22Rv1 (cell line): Measurements from ENCODE around the gene KIFC3.
"Not testable (repeated sequence)": the region's sequence is repeated elsewhere in the genome, so short reads cannot be mapped to it uniquely, and the experiment has no call there.

Experiments
- H3K27ac ChIP-seq: fragments of 450-650 bp; 2 replicates; pipeline ENCODE4 v1.5.1; 2017
- CTCF ChIP-seq: fragments of 450-650 bp; IDR thresholded peaks from 2 replicates; pipeline ENCODE4 v1.5.1; 2017; ENCODE audit warnings: mild to moderate bottlenecking
- ZFX ChIP-seq: fragments of 450-650 bp; IDR thresholded peaks from 2 replicates; pipeline ENCODE4 v1.6.1; 2017; ENCODE audit warnings: antibody characterized with exemption, borderline replicate concordance

The KIFC3 gene

GRCh38 chr16:57842601-57843000 lies 40.3 kb upstream of the KIFC3 start:
- no peak overlapping the region for H3K27ac ChIP-seq
- TF ChIP-seq ZFX = no peak
- TF ChIP-seq CTCF = no peak

DNA sequence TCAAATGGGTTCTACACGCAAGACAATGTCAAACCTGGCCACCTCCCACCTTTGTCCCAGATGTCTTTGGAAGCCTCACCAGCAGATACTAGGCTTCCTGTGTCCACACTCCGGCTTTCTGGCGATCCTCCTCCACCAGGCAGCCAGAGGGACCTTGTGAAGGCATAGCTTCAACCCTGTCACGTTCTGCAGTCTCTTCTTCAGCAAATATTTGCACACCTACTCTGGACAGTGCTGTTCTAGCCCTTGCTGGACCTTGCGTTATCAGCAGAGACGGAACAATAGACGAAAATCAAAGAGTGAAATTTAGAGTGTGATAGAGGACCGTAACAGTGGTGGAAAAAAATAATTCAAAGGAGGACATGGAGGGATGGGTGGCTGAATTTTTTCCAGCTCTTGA lies 38.5 kb upstream of the KIFC3 start:
- H3K27ac ChIP-seq = no peak overlapping the region
- TF ChIP-seq ZFX (no peak), CTCF (no peak)

DNA sequence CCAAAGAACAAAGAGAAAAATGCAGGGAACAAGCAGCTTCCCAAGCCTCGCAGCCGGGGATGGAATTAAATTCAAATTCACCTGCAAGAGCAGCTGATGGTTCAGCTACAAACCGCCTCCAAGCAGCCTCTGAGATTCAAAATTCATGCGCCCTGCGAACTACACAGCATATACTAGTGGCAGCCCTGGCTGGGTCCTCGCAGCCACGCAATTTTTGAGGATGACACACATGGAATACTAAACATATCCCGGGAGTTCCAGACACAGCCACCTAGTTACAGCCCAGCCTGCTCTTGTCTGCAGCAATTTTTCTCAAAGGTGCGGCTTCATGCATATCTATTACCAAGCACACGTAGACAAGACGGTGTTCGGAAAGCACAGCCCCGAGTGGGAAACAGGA lies 35.9 kb upstream of the KIFC3 start:
- H3K27ac ChIP-seq = no peak overlapping the region
- no peak for TF ChIP-seq ZFX
- no peak for TF ChIP-seq CTCF

- no peak overlapping the region for H3K27ac ChIP-seq
- TF ChIP-seq CTCF = no peak
- no peak for TF ChIP-seq ZFX
Measured at GRCh38 chr16:57837305-57838125, 35.2 kb upstream of the KIFC3 start.

GRCh38 chr16:57835439-57835838 lies 33.1 kb upstream of the KIFC3 start:
- H3K27ac ChIP-seq = not testable (repeated sequence)

- TF ChIP-seq CTCF (no peak), ZFX (no peak)
- no peak overlapping the region for H3K27ac ChIP-seq
Measured at GRCh38 chr16:57834936-57835335, 32.6 kb upstream of the KIFC3 start.

DNA sequence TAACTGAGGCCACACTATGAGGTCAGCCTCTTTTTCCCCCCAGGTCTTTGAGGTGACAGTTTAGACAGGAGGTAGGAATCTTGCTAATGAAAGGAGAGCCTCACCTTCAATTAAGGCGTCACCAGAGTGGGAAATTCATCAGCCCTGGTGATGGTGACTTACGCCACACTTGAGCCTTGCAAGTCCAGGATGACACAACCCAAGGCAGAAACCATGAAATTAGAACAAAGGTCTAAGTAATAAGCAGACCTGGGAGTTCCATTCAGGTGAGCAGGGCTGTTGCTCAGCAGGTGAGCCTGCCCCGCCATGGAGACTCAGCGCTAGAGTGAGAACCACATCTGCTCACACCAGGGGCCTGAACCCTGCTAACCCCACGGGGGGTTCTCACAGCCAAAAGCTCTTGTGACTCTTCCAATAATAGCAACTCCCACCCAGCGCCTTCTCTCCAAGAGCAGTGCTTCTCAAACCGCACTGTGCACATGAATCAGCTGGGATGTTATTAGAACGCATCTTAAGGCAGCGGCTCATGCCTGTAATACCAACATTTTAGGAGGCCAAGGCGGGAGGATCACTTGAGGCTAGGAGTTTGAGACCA lies 28.7 kb upstream of the KIFC3 start:
- TF ChIP-seq CTCF (no peak), ZFX (no peak)
- no peak overlapping the region for H3K27ac ChIP-seq
